ENCODE data around the gene RHOT1. TPM values are rescaled to one million over a fixed set of nuclear protein-coding genes. Genes with fewer than 3 reads are reported as not detected.

The RHOT1 gene
- total RNA-seq, 1 donor from 2014 or later = 40.3 TPM

DNA sequence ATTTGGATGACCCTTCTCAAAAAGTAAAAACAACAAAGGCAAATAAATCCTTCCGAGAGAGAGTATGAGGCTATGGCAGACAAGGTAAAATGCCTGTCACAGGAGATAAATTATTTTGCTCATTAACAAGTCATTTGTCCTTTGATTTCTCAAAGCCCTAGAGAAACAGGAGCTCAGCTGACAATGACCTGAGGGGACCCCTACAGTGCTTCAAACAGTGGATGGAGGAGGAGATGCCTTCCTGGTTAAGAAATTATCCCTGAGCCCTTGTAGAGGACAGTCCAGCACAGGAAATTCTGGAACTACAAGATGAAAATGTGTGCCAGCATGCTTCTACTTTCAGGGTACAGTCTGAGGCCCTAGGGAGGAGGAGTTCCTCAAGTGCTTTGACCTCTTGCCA lies 99.3 kb downstream of the RHOT1 start:
- Histone ChIP-seq H3K27me3 (ENCODE audit: control insufficient read depth, insufficient read depth, low read length) (no peaks in the 10 kb centered on the region), H3K4me3 (ENCODE audit: low read depth, low read length) (no peak overlapping the region), H3K36me3 (ENCODE audit: control insufficient read depth, insufficient read depth, low read length) (no peaks in the 10 kb centered on the region)
- TF ChIP-seq, protein P1, sequence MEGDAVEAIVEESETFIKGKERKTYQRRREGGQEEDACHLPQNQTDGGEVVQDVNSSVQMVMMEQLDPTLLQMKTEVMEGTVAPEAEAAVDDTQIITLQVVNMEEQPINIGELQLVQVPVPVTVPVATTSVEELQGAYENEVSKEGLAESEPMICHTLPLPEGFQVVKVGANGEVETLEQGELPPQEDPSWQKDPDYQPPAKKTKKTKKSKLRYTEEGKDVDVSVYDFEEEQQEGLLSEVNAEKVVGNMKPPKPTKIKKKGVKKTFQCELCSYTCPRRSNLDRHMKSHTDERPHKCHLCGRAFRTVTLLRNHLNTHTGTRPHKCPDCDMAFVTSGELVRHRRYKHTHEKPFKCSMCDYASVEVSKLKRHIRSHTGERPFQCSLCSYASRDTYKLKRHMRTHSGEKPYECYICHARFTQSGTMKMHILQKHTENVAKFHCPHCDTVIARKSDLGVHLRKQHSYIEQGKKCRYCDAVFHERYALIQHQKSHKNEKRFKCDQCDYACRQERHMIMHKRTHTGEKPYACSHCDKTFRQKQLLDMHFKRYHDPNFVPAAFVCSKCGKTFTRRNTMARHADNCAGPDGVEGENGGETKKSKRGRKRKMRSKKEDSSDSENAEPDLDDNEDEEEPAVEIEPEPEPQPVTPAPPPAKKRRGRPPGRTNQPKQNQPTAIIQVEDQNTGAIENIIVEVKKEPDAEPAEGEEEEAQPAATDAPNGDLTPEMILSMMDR (IDR thresholded peaks at IDR 0.05; ENCODE audit: insufficient read depth, low read length, severe bottlenecking) = no peak
- no peak for FAIRE-seq
- no peak for DNase-seq (ENCODE audit: low read depth)

DNA sequence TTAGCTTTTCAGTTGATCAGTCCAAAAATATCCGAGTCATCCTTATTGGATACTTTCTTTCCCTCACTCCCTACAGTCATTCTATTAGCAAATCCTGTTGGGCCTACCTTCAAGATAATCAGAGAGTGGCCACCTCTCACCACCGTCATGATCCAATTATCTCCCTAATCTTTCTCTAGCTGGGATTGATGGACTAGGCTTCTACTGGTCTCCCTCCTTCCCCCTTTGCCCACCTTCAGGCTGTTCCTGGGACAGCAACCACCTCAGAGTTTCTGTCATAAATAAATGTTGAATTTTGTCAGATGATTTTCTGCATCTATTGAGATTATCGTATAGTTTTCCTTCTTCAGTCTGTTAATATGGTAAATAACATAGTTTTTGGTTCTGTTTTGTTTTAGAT lies 107.2 kb downstream of the RHOT1 start:
- Histone ChIP-seq H3K4me3 (ENCODE audit: low read depth, low read length) (no peak overlapping the region), H3K36me3 (ENCODE audit: control insufficient read depth, insufficient read depth, low read length) (no peaks in the 10 kb centered on the region), H3K27me3 (ENCODE audit: control insufficient read depth, insufficient read depth, low read length) (no peaks in the 10 kb centered on the region)
- TF ChIP-seq, protein P1 (IDR thresholded peaks at IDR 0.05; ENCODE audit: insufficient read depth, low read length, severe bottlenecking) = no peak
- no peak for FAIRE-seq
- DNase-seq (ENCODE audit: low read depth) = no peak

DNA sequence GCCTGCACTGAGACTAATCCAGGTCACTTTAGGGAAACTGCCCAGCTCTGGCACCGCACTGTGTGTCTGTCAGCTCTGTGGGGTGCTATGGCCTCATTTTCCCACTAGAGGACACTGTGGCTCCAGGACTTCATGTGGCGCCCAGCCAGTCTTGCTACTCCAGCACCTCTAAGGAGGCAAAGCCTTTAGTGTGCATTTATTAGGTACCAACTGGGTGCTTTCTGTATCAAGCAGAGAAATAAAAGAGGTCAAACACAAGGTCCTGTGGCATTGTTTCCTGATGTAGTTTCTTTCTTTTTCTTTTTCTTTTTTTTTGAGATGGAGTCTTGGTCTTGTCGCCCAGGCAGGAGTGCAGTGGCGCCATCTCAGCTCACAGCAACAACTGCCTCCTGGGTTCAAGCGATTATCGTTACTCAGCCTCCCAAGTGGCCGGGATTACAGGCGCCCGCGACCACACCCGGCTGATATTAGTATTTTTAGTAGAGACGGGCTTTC lies 110.9 kb downstream of the RHOT1 start:
- no peak overlapping the region for H3K4me3 ChIP-seq (ENCODE audit: low read depth, low read length)
- DNase-seq (ENCODE audit: low read depth) = peak; percentile 65
- no peak for FAIRE-seq
- H3K27me3 ChIP-seq (ENCODE audit: control insufficient read depth, insufficient read depth, low read length) = peaks cover 3% of the 10 kb centered on the region
- TF ChIP-seq, protein P1 (IDR thresholded peaks at IDR 0.05; ENCODE audit: insufficient read depth, low read length, severe bottlenecking) = peak; percentile 98
- no peaks in the 10 kb centered on the region for H3K36me3 ChIP-seq (ENCODE audit: control insufficient read depth, insufficient read depth, low read length)

DNA sequence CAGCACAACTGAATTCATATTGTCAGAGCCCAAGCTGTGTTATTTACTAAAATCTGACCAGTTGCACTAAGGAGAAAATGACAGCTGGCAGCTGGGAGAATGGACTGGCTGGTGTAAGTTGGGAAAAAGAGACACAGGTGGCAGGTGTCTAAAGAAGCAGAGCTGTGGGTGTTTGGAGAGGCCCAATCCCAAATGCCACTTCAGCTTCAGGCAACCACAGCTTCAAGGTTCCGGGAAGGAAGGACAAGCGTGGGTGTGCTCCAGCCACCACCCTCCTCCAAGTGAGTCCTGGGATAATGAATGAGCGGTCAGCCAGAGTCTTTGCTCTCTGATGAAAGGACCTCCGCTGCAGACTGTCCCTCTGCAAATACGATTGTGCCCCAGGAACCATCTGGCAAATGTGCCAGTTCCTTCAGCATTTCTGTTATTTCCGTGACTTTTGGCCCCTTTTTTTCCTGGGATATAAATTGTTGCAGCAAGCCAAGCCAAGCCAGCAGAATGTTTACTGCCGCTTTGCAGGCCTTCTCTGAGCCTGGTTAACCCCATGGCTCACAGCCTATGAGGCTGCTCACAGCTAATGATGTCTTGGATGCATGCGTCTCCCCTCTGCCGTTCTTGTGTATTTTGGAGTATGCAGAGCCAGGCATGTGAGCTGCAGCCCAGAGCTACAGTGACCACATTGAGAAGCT lies 113.9 kb downstream of the RHOT1 start:
- H3K4me3 ChIP-seq (ENCODE audit: low read depth, low read length) = no peak overlapping the region
- TF ChIP-seq, protein P1 (IDR thresholded peaks at IDR 0.05; ENCODE audit: insufficient read depth, low read length, severe bottlenecking) = no peak
- H3K36me3 ChIP-seq (ENCODE audit: control insufficient read depth, insufficient read depth, low read length) = no peaks in the 10 kb centered on the region
- H3K27me3 ChIP-seq (ENCODE audit: control insufficient read depth, insufficient read depth, low read length) = peaks cover 3% of the 10 kb centered on the region
- no peak for FAIRE-seq
- DNase-seq (ENCODE audit: low read depth) = no peak

DNA sequence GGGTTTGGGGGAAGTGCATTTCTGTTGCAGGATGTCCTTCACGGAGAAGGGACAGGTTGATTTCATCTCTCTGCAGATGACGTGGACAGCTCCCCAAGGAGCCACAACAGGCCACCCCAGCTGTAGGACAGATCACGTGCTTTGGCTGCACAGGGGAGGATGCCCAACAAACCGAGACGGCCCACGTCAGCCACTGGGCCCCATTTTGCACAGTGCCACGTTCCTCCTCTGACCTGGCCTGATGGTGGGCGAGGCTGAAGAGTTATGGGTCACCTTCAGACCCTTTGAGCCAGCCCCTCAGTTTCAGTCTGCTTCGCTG lies 114.4 kb downstream of the RHOT1 start:
- TF ChIP-seq, protein P1 (IDR thresholded peaks at IDR 0.05; ENCODE audit: insufficient read depth, low read length, severe bottlenecking) = no peak
- FAIRE-seq (no peak), DNase-seq (ENCODE audit: low read depth) (no peak)
- Histone ChIP-seq H3K4me3 (ENCODE audit: low read depth, low read length) (no peak overlapping the region), H3K27me3 (ENCODE audit: control insufficient read depth, insufficient read depth, low read length) (peaks cover 4% of the 10 kb centered on the region), H3K36me3 (ENCODE audit: control insufficient read depth, insufficient read depth, low read length) (no peaks in the 10 kb centered on the region)

Measured in bronchial epithelial cell (primary cell).